Lower leg skin (tissue), 3 donors: ENCODE data around the gene ANKRD52.

ENCODE experiments used
- CTCF ChIP-seq, 3 donors: fragments of 450-650 bp; IDR thresholded peaks; one replicate each; pipeline ENCODE4 v1.5.1; 2016; ENCODE audit warnings: antibody characterized with exemption in 3 of 3, mild to moderate bottlenecking in 3 of 3, moderate library complexity in 2 of 3
- POLR2A ChIP-seq, 2 donors: fragments of 450-650 bp; IDR thresholded peaks; one replicate each; pipeline ENCODE4 v1.6.1; 2016 to 2017; ENCODE audit warnings: antibody characterized with exemption in 2 of 2, mild to moderate bottlenecking in 1 of 2, moderate library complexity in 1 of 2

- TF ChIP-seq CTCF (IDR thresholded peaks at IDR 0.05) (no peak), POLR2A (IDR thresholded peaks at IDR 0.05) (no peak)
These were observed 40.6 kb upstream of the ANKRD52 start for GRCh38 chr12:56298828-56299227.
